Heart right ventricle (tissue), 16 donors: ENCODE results near the gene POLK. TPM values are rescaled to one million over a fixed set of nuclear protein-coding genes. Genes with fewer than 3 reads are reported as not detected.
"Not testable (repeated sequence)": the region's sequence is repeated elsewhere in the genome, so short reads cannot be mapped to it uniquely, and the experiment has no call there.

Experiments used
- ATAC-seq, 8 donors: fragments of 200-7000 bp; cut with Tn5 transposase; one replicate each; pipeline ENCODE4 v1.9.1; 2020; ENCODE audit warnings: mild to moderate bottlenecking in 8 of 8, moderate library complexity in 8 of 8, moderate number of reproducible peaks in 1 of 8
- DNase-seq, 2 donors: peaks; one replicate each; pipeline ENCODE4 v3.0.0-alpha.2; 2020
- H3K27ac ChIP-seq, 10 donors: fragments of 200-600 bp; sonication (generic) in 2 of 10; one replicate each; pipeline versions ENCODE4 v1.5.0 to v1.8.0; 2020 to 2022; ENCODE audit warnings: mild to moderate bottlenecking in 3 of 10
- H3K27me3 ChIP-seq, 7 donors: fragments of 200-600 bp; one replicate each; pipeline ENCODE4 v1.8.0; 2021 to 2022; ENCODE audit warnings: mild to moderate bottlenecking in 2 of 7
- H3K36me3 ChIP-seq, 9 donors: fragments of 200-600 bp; sonication (generic) in 1 of 9; one replicate each; pipeline versions ENCODE4 v1.5.0 to v1.8.0; 2020 to 2022; ENCODE audit warnings: mild to moderate bottlenecking in 2 of 9
- H3K4me1 ChIP-seq, 9 donors: fragments of 200-600 bp; sonication (generic) in 1 of 9; one replicate each; pipeline versions ENCODE4 v1.5.0 to v1.8.0; 2020 to 2022; ENCODE audit warnings: mild to moderate bottlenecking in 4 of 9
- H3K4me3 ChIP-seq, 10 donors: fragments of 200-600 bp; sonication (generic) in 2 of 10; one replicate each; pipeline versions ENCODE4 v1.5.0 to v1.8.0; 2020 to 2022; ENCODE audit warnings: mild to moderate bottlenecking in 7 of 10, moderate library complexity in 2 of 10
- H3K9me3 ChIP-seq, 11 donors: fragments of 200-600 bp in 10 of 11; sonication (generic) in 2 of 11; one replicate each; pipeline versions ENCODE4 v1.5.0 to v1.8.0; 2013 to 2022; ENCODE audit warnings: mild to moderate bottlenecking in 2 of 11, control low read depth in 1 of 11, moderate library complexity in 1 of 11
- CTCF ChIP-seq, 9 donors: fragments of 200-600 bp; sonication (generic) in 2 of 9; IDR thresholded peaks; one replicate each; pipeline versions ENCODE4 v1.5.0 to v1.8.0; 2021 to 2022; ENCODE audit warnings: antibody characterized with exemption in 9 of 9, mild to moderate bottlenecking in 5 of 9, moderate library complexity in 1 of 9
- WGBS, 2 donors: extraction: QIAGEN DNeasy Blood & Tissue Kit; methylation state at CpG; one replicate each; pipeline ENCODE4 v1.1.7; 2013; ENCODE audit warnings: inconsistent platforms in 1 of 2; 5-methylcytosine and 5-hydroxymethylcytosine counted together
- intact Hi-C, 10 donors: fragments of 100-400 bp; cut with DNase I; formaldehyde crosslinking; loops; one replicate each; pipeline versions ENCODE4 v1.11.1 to v1.14.2; 2022
- polyA plus RNA-seq, 2 donors: library from polyadenylated mRNA; stranded (reverse); fragments of 200-250 nt; gene quantifications; one replicate each; pipeline ENCODE4 v1.2.3, GENCODE V29; 2013
- total RNA-seq, 10 donors: library from RNA; stranded (reverse); fragmentation: NEBNext Ultra II Directional in 3 of 10; extraction: Animal tissue kit (Norgen Biotek cat#: 25700) in 3 of 10; gene quantifications; one replicate each; pipeline versions ENCODE4 v1.2.1 to v1.2.4, GENCODE V29; 2021 to 2023
- donor health status: Arrhythmogenic right ventricular cardiomyopathy.
- donor health status: ischemic (EF 13 %, LVEDD 7.1; RV severe dilation, severe dysfunction).
- donor health status: healthy with polysubstance abuse.
- donor health status: DM: no; HTN: yes; CAD: no.
- donor health status: DM: no; HTN: no; CAD: no.
- donor health status: ischemic (EF 25% LVEDD 6.9; RV normal size, moderate dysfunction).
- donor health status: ischemic (EF 25% LVEDD 5.7; RV mildly dilated, moderate dysfunction).
- donor health status: healthy.
- donor health status: DM: yes; HTN: yes; CAD: no.
- donor health status: Ischemic cardiomyopathy.
- donor health status: ischemic (EF 35%, LVEDD 5.7; RV mildly dilated, moderate dysfunction).
- donor health status: nonischemic (EF 11% LVEDD 7.7; RV severe dilation, severe dysfunction).
- donor health status: DM: yes; HTN: yes; CAD: no.
- donor health status: PGD.
- donor health status: ischemic (EF 29% LVEDD 5.4; RV normal size, mild dysfunction).
- donor health status: nonischemic (EF 23%, LVEDD 6.1; RV moderate dilation, normal function).

The POLK gene
- total and polyA plus RNA-seq, 12 donors = 4.0 to 27.2 (median 22.6) TPM

GRCh38 chr5:75496026-75496425, 15.7 kb upstream of the POLK start:
- intact Hi-C loops = loop anchor here in 1 of 10 donors (10.0 kb wide), 1 partner anchor 179 kb away; no protein-coding TSS in a partner anchor
- no peak for ATAC-seq
- H3K27me3 ChIP-seq = no peaks in the 10 kb centered on the region
- H3K36me3 ChIP-seq = peaks cover 0 to 39% (median 7%) of the 10 kb centered on the region in 9 donors
- no peaks in the 10 kb centered on the region for H3K9me3 ChIP-seq
- H3K4me3 ChIP-seq = no peak overlapping the region
- no peak for TF ChIP-seq CTCF (IDR thresholded peaks at IDR 0.05)
- no peak overlapping the region for H3K27ac ChIP-seq
- no peak for DNase-seq
- 96 to 99% methylated on average over 3 of the region's 3 CpGs for WGBS, 2 donors
- H3K4me1 ChIP-seq = peaks cover 0 to 6% (median 0%) of the 10 kb centered on the region in 9 donors

DNA sequence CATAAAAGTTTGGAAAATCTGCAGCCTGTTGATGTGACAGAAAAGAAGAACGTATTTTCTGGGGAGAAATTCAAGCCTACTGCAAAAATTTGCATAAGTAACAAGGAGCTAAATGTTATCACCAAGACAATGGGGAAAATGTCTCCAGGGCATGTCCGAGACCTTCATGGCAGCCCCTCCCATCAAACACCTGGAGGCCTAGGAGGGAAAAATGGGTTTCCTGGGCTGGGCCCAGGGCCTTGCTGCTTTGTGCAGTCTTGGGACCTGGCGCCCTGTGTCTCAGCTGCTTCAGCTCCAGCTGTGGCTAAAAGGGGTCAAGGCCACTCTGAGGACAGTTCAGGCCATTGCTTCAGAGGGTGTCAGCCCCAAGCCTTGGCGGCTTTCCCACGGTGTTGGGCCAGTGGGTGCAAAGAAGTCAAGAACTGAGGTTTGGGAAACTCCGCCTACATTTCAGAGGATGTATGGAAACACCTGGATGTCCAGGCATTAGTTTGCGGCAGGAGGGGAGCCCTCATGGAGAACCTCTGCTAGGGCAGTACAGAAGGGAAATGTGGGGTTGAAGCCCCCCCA, 13.4 kb upstream of the POLK start:
- H3K4me3 ChIP-seq = no peak overlapping the region
- no peak for TF ChIP-seq CTCF (IDR thresholded peaks at IDR 0.05)
- H3K36me3 ChIP-seq = peaks cover 0 to 24% (median 0%) of the 10 kb centered on the region in 9 donors
- ATAC-seq (no peak), DNase-seq (no peak)
- peaks cover 0 to 6% (median 0%) of the 10 kb centered on the region in 9 donors for H3K4me1 ChIP-seq
- no peaks in the 10 kb centered on the region for H3K27me3 ChIP-seq
- H3K27ac ChIP-seq = no peak overlapping the region
- intact Hi-C loops = loop anchor here in 1 of 10 donors (10.0 kb wide), 1 partner anchor 177 kb away; no protein-coding TSS in a partner anchor
- WGBS, 2 donors = 95 to 98% methylated on average over 7 of the region's 7 CpGs
- H3K9me3 ChIP-seq = no peaks in the 10 kb centered on the region

- H3K27me3 ChIP-seq, H3K9me3 ChIP-seq, H3K27ac ChIP-seq, DNase-seq, H3K4me3 ChIP-seq, H3K4me1 ChIP-seq, ATAC-seq: not testable (repeated sequence)
- 100% methylated on average over 1 of the region's 1 CpG for WGBS, 2 donors
- intact Hi-C loops = loop anchor here in 1 of 10 donors (10.0 kb wide), 1 partner anchor 176 kb away; no protein-coding TSS in a partner anchor
- H3K36me3 ChIP-seq = peaks cover 0 to 25% (median 0%) of the 10 kb centered on the region in 9 donors
Observed at GRCh38 chr5:75498875-75499274, 12.8 kb upstream of the POLK start.

- not testable (repeated sequence) for ATAC-seq, H3K9me3 ChIP-seq, DNase-seq, H3K4me3 ChIP-seq, H3K27me3 ChIP-seq, H3K27ac ChIP-seq
- 93% methylated on average over 5 of the region's 5 CpGs for WGBS, 2 donors
- Histone ChIP-seq H3K36me3 (peaks cover 0 to 22% (median 0%) of the 10 kb centered on the region in 9 donors), H3K4me1 (peaks cover 0 to 27% (median 21%) of the 10 kb centered on the region in 9 donors)
- intact Hi-C loops = loop anchor here in 1 of 10 donors (10.0 kb wide), 1 partner anchor 150 kb away; no protein-coding TSS in a partner anchor
Observed at GRCh38 chr5:75505112-75505511, 6.6 kb upstream of the POLK start.

GRCh38 chr5:75507841-75508240, 3.9 kb upstream of the POLK start:
- ATAC-seq (no peak), DNase-seq (no peak)
- H3K36me3 ChIP-seq = peaks cover 0 to 21% (median 0%) of the 10 kb centered on the region in 9 donors
- TF ChIP-seq CTCF (IDR thresholded peaks at IDR 0.05) = no peak
- no peak overlapping the region for H3K4me3 ChIP-seq
- peaks cover 0 to 7% (median 0%) of the 10 kb centered on the region in 11 donors for H3K9me3 ChIP-seq
- H3K27ac ChIP-seq = no peak overlapping the region
- 98% methylated on average over 1 of the region's 1 CpG for WGBS, 2 donors
- H3K27me3 ChIP-seq = no peaks in the 10 kb centered on the region
- H3K4me1 ChIP-seq = peaks cover 0 to 37% (median 27%) of the 10 kb centered on the region in 9 donors
- intact Hi-C loops = loop anchor here in 1 of 10 donors (10.0 kb wide), 1 partner anchor 153 kb away; no protein-coding TSS in a partner anchor
